Esophagus (tissue), 2 donors: ENCODE results near the gene TSPAN1. TPM values are rescaled to one million over a fixed set of nuclear protein-coding genes. Genes with fewer than 3 reads are reported as not detected.

Experiments used
- H3K27ac ChIP-seq, 2 donors: one replicate each; pipeline ENCODE4 v1.5.1; 2013; ENCODE audit warnings: low read depth in 2 of 2, mild to moderate bottlenecking in 2 of 2, inconsistent platforms in 1 of 2, low read length in 1 of 2, moderate library complexity in 1 of 2
- H3K27me3 ChIP-seq, 2 donors: one replicate each; pipeline ENCODE4 v1.6.1; 2013; ENCODE audit warnings: low read length in 2 of 2, control low read depth in 1 of 2, mild to moderate bottlenecking in 1 of 2; ENCODE audit not compliant: insufficient read depth in 2 of 2, control insufficient read depth in 1 of 2
- H3K36me3 ChIP-seq, 2 donors: one replicate each; pipeline ENCODE4 v1.6.1; 2013; ENCODE audit warnings: low read length in 1 of 2; ENCODE audit not compliant: control insufficient read depth in 2 of 2, insufficient read depth in 2 of 2
- H3K4me1 ChIP-seq, 2 donors: one replicate each; pipeline ENCODE4 v1.6.1; 2013; ENCODE audit warnings: low read length in 1 of 2; ENCODE audit not compliant: control insufficient read depth in 2 of 2, insufficient read depth in 2 of 2
- H3K4me3 ChIP-seq, 2 donors: one replicate each; pipeline ENCODE4 v1.5.1; 2013; ENCODE audit warnings: low read length in 2 of 2, mild to moderate bottlenecking in 2 of 2, low read depth in 1 of 2, moderate library complexity in 1 of 2
- H3K9me3 ChIP-seq, 2 donors: one replicate each; pipeline ENCODE4 v1.6.1; 2013; ENCODE audit warnings: mild to moderate bottlenecking in 2 of 2, low read depth in 1 of 2, low read length in 1 of 2, moderate library complexity in 1 of 2; ENCODE audit not compliant: control insufficient read depth in 2 of 2, insufficient read depth in 1 of 2
- WGBS, 2 donors: extraction: QIAGEN DNeasy Blood & Tissue Kit; methylation state at CpG; one replicate each; pipeline ENCODE4 v1.1.7; 2013; 5-methylcytosine and 5-hydroxymethylcytosine counted together
- polyA plus RNA-seq, 2 donors: library from polyadenylated mRNA; stranded (reverse); fragments of 200-250 nt; gene quantifications; one replicate each; pipeline ENCODE4 v1.2.3, GENCODE V29; 2013
- donor health status: healthy with polysubstance abuse.
- donor health status: Bipolar disorder and iron deficiency.

Gene TSPAN1
- polyA plus RNA-seq, 2 donors, result 2.2 to 2.3 TPM

DNA sequence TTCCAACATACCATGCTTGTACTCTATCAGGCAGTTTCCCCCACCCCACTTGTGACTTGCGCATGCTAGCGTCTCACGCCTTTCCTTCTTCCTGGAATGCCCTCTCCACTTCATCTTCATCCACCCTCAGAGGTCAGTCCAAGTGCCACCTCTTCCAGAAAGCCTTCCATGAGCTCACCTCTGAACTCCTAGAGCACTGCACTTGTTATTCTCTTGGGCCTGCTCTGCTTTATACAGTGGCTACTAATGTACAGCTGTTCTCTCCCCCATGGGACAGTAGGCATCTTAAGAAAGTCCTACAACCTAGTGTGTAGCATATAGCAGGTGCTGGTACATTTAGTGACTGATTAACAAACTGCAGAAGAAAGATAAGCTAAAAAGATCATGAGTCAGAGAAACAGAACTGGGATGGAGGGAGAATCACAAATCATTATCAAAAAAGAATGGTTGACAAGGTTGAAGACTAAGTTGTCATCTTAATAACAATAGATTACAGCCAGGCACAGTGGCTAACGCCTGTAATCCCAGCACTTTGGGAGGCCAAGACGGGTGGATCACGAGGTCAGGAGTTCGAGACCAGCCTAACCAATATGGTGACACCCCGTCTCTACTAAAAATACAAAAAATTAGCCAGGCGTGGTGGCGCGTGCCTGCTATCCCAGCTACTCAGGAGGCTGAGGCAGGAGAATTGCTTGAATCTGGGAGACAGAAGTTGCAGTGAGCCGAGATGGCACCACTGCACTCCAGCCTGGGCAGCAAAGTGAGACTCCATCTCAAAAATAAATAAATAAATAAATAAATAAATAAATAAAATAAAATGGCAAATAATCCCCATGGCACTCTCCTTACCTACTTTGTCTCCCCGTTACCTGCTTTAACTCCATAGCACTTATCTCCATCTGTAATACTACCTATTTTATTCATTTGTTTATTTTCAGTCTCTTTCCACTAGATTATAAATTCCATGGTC is 16.3 kb upstream of the TSPAN1 start:
- 90 to 95% methylated on average over 13 of the region's 13 CpGs for WGBS, 2 donors
- Histone ChIP-seq H3K27ac (no peak overlapping the region), H3K4me3 (no peak overlapping the region), H3K9me3 (no peaks in the 10 kb centered on the region), H3K27me3 (no peaks in the 10 kb centered on the region), H3K36me3 (no peaks in the 10 kb centered on the region), H3K4me1 (no peaks in the 10 kb centered on the region)

DNA sequence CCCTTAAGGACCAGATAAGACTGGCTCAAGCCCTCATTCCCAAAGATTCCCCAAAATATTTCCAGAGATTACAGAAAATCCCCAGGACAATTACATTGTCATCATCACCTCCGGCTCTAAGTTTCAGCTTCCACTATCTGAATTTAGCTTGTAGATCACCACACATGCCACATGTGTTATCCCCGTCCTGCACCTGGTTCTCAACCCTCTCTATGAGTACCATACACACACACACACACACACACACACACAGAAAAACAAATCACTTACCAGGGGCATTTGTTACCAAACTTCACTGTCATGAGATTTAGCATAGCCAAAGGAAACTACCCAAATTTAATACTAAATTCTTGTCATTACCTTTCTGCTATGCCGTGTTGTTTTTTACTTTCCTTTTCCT is 15.4 kb upstream of the TSPAN1 start:
- Histone ChIP-seq H3K27me3 (no peaks in the 10 kb centered on the region), H3K36me3 (no peaks in the 10 kb centered on the region), H3K9me3 (no peaks in the 10 kb centered on the region), H3K4me1 (no peaks in the 10 kb centered on the region), H3K4me3 (no peak overlapping the region), H3K27ac (no peak overlapping the region)
- 76 to 77% methylated on average over 3 of the region's 3 CpGs for WGBS, 2 donors

DNA sequence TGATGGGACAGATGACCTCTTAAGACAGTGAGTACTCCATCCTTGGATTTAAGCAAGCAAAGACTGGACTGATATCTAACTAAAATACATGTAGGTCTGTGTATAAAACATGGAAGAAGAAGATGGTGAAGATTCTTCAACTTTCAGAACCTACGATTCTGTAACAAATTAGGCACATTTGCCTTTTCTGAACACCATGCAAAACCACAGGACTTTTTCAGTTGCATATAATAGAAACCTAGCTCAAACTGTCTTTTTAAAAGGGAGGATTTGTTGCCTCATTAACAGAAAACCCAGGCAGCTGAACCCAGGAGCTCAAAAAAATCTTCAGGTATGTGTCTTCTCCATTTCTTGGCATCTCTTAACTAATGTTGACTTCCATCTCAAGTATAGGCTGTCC is 14.7 kb upstream of the TSPAN1 start:
- Histone ChIP-seq H3K4me1 (no peaks in the 10 kb centered on the region), H3K4me3 (no peak overlapping the region), H3K9me3 (no peaks in the 10 kb centered on the region), H3K27me3 (no peaks in the 10 kb centered on the region), H3K27ac (no peak overlapping the region), H3K36me3 (no peaks in the 10 kb centered on the region)
- WGBS, 2 donors, result 89 to 90% methylated on average over 1 of the region's 1 CpG

DNA sequence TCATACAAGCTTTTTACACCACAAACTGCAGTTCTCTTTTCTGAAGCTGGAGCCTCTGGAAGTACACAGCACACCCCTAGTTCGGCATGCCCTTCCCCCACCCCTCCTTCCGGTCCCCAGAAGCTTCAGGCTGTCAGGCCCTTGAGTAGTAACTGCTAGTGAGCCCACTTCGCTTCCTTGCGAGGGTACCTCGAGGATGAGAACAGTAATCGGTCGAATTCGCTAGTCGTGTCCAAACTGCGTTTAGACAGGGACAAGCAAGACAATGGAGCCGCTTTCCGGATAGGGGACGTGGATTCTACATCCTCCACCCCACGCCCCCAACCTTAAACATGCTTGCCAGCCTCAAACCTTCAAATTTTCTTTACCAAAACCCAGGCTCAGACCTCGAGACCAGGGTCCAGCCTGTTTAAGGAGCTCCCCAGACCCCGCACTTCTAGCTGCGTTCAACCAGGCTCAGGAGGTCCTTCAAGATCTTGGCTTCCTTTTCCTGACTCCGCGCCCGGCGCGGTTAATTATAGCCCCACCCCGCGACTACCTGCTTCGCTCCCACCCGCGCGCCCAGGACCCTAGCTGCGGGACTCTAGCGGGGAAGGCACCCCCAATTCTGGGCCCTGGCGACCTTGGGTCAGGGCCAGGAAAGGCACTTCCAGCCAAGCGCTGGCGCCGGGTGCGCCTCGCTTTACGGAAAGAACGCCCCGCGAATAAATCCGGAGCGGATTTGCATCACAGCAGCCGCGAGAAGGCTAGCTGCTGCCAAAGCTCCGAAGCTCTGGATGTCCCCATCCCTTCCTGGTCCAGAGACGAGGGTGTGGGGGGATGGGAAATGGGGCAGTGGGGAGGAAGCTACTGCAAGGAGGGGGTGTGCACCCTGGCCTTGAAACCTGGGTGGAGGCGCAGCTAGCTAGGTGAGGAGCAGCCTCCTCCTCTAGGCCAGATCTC is 8.1 kb upstream of the TSPAN1 start:
- Histone ChIP-seq H3K4me3 (peak overlapping the region; percentile 52 to 54), H3K27ac (peak overlapping the region; percentile 65 to 67), H3K27me3 (no peaks in the 10 kb centered on the region), H3K9me3 (no peaks in the 10 kb centered on the region), H3K36me3 (no peaks in the 10 kb centered on the region), H3K4me1 (peaks cover 0 to 10% of the 10 kb centered on the region in 2 donors)
- 11 to 13% methylated on average over 47 of the region's 47 CpGs for WGBS, 2 donors

DNA sequence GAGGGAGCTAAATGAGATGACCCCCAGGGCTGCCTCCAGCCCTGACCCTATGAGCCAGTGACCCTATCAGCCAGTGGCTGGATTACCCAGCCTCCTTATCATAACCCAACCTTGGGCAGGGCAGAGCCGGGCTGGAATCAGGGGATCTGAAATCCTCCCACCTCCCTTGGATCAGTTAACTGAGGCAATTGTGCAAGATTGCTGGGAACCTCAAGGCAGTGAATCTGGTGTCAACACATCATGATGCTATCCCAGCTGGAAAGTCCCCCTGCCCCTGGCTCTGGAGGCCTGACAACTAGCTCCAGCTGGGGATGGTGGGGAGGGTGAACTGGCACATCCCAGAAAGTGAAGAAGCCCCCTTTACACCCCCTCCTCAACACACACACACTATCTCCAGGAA is 6.4 kb upstream of the TSPAN1 start:
- H3K9me3 ChIP-seq, result no peaks in the 10 kb centered on the region
- no peak overlapping the region for H3K4me3 ChIP-seq
- peaks cover 3 to 15% of the 10 kb centered on the region in 2 donors for H3K4me1 ChIP-seq
- H3K27ac ChIP-seq, result no peak overlapping the region
- H3K27me3 ChIP-seq, result no peaks in the 10 kb centered on the region
- no peaks in the 10 kb centered on the region for H3K36me3 ChIP-seq
- 71 to 76% methylated on average over 1 of the region's 1 CpG for WGBS, 2 donors

DNA sequence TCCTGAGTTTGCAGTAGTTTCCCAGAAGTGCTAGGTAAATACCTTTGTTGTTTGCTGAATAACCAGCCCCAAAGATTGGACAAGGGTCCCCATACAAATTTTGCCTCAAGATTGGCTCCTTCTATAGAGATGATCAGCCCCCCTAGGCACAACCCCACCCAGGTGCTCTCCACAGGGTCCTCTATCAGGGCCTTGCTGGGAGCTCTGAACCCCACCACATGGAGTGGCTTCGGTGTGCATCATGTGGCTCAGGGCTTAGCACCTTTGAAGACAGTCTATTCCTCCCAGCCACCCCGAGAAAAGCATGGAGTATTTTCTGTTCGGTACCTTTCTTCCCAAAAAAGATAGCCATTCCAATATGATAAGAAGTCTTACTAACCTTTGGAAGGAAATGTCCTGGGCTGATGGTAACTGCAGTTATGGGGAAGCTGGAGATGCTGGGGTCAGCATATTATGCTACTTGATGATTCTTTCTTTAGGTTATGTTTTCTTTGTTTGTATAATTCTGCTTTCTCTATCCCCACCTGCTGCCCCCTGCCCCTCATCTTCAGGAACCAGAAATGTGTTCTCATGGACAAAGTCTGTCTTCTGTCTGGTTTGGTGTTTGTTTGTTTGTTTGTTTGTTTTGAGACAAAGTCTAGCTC is 5.0 kb upstream of the TSPAN1 start:
- WGBS, 2 donors, result 93 to 95% methylated on average over 3 of the region's 3 CpGs

DNA sequence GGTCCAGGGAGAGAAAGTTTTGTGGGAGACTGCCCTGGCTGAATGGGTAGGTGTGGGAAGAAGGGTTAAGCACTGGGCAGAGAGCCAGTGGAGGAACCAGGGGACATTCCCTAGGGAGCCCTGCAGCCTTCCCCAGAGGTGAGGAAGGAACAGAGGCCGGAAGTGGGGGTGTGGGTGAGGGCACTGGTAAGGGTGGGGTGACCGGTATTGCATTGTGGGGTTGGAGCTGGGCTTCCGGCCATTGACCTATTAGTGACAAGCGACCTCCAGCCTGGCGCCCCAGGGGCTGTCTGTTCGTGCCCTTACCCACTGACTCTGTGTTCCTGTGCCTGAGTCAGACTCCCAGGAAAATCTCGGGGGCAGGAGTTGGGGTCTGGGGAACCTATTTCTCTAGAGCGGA is 3.5 kb upstream of the TSPAN1 start:
- Histone ChIP-seq H3K4me1 (peaks cover 6 to 30% of the 10 kb centered on the region in 2 donors), H3K4me3 (no peak overlapping the region), H3K36me3 (no peaks in the 10 kb centered on the region), H3K27ac (peak overlapping the region in 1 of 2 donors; percentile 44), H3K27me3 (no peaks in the 10 kb centered on the region), H3K9me3 (no peaks in the 10 kb centered on the region)
- 69 to 74% methylated on average over 8 of the region's 8 CpGs for WGBS, 2 donors

More for the DNA sequence above, 5.0 kb upstream of the TSPAN1 start:
- no peaks in the 10 kb centered on the region for H3K27me3 ChIP-seq
- no peak overlapping the region for H3K27ac ChIP-seq
- no peak overlapping the region for H3K4me3 ChIP-seq
- no peaks in the 10 kb centered on the region for H3K36me3 ChIP-seq
- H3K4me1 ChIP-seq, result peaks cover 6 to 27% of the 10 kb centered on the region in 2 donors
- H3K9me3 ChIP-seq, result no peaks in the 10 kb centered on the region

DNA sequence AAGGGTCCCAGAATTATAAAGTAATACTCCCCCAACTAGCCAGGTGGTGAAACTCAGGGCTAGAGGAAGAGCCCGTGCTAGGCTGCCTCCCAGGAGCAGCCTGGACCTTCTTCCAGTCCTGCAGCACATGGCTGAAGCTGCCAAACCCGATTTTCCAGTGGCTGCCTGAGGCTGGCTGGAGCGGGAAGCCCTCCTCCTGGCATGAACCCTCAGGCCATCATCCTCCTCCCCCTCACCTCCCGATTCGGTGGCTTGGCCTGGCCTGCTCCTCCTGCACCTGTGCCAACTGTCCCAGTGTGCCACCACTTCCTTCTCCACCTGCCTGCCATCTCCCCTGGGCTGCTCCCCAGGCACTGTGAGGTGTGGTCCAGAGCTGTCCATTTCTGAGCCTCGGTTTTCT is 3.0 kb upstream of the TSPAN1 start:
- H3K9me3 ChIP-seq, result no peaks in the 10 kb centered on the region
- H3K27me3 ChIP-seq, result no peaks in the 10 kb centered on the region
- H3K36me3 ChIP-seq, result no peaks in the 10 kb centered on the region
- peak overlapping the region in 1 of 2 donors; percentile 44 for H3K27ac ChIP-seq
- H3K4me3 ChIP-seq, result no peak overlapping the region
- H3K4me1 ChIP-seq, result peaks cover 6 to 27% of the 10 kb centered on the region in 2 donors
- WGBS, 2 donors, result 30 to 35% methylated on average over 6 of the region's 6 CpGs

DNA sequence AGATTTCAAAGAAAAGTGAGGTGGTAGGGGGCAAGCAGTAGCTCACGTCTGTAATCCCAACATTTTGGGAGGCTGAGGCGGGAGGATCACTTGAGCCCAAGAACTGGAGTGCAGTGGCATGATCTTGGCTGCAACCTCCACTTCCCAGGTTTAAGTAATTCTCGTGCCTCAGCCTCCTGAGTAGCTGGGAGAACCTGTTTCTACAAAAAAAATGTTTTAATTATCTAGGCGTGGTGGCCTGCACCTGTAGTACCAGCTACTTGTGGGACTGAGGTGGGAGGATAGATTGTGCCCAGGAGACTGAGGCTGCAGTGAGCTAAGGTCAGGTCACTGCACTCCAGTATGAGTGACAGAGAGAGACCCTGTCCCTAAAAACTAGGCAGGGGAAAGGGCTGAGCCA is 2.6 kb upstream of the TSPAN1 start:
- Histone ChIP-seq H3K27ac (peak overlapping the region in 1 of 2 donors; percentile 44), H3K27me3 (no peaks in the 10 kb centered on the region), H3K4me1 (peaks cover 6 to 27% of the 10 kb centered on the region in 2 donors), H3K9me3 (no peaks in the 10 kb centered on the region), H3K36me3 (no peaks in the 10 kb centered on the region), H3K4me3 (no peak overlapping the region)
- WGBS, 2 donors, result 62 to 77% methylated on average over 4 of the region's 4 CpGs
